Fibroblast of skin of scalp (primary cell): ENCODE results near the gene KRTAP4-1. TPM values are rescaled to one million over a fixed set of nuclear protein-coding genes. Genes with fewer than 3 reads are reported as not detected.
"Not testable (repeated sequence)": the region's sequence is repeated elsewhere in the genome, so short reads cannot be mapped to it uniquely, and the experiment has no call there.

Experiments used
- DNase-seq: peaks from one replicate; pipeline ENCODE4 v3.0.0-alpha.2; 2013
- polyA plus RNA-seq, 2 experiments: library from polyadenylated mRNA; unstranded; fragments of 120-200 nt; gene quantifications; one replicate each; pipeline ENCODE4 v1.2.1, GENCODE V29; 2013; ENCODE audit not compliant: insufficient read length in 2 of 2

The KRTAP4-1 gene
- not detected for polyA plus RNA-seq (2013, experiment 1 of 2; ENCODE audit: insufficient read length)
- polyA plus RNA-seq (2013, experiment 2 of 2; ENCODE audit: insufficient read length) = not detected

GRCh38 chr17:41184480-41184961, at the start of gene KRTAP4-1:
Gene KRTAP4-1, minus strand, starts transcription at chr17:41184911. Its CDS starts 57 bp downstream, at chr17:41184854.
- DNase-seq = no peak

- not testable (repeated sequence) for DNase-seq
Observed at GRCh38 chr17:41232399-41233105, 47.8 kb upstream of the KRTAP4-1 start, which contains the start of gene KRTAP9-3. Gene KRTAP9-3, plus strand, starts transcription at chr17:41232449. Its CDS starts 53 bp downstream, at chr17:41232502.

GRCh38 chr17:41231731-41232130, 47.0 kb upstream of the KRTAP4-1 start:
- DNase-seq = no peak

- DNase-seq = no peak
Observed at GRCh38 chr17:41230094-41230493, 45.4 kb upstream of the KRTAP4-1 start.

GRCh38 chr17:41226598-41227095, 41.9 kb upstream of the KRTAP4-1 start, which contains the start of gene KRTAP9-2:
Gene KRTAP9-2, plus strand, starts transcription at chr17:41226648. Its CDS starts 7 bp downstream, at chr17:41226655.
- DNase-seq = not testable (repeated sequence)

- no peak for DNase-seq
Observed at GRCh38 chr17:41226051-41226450, 41.3 kb upstream of the KRTAP4-1 start.

GRCh38 chr17:41223821-41224220, 39.1 kb upstream of the KRTAP4-1 start:
- DNase-seq = peak; percentile 41

- no peak for DNase-seq
Observed at GRCh38 chr17:41215681-41216080, 31.0 kb upstream of the KRTAP4-1 start.

GRCh38 chr17:41212524-41213169, 27.9 kb upstream of the KRTAP4-1 start:
- DNase-seq = no peak

GRCh38 chr17:41211845-41212466, 27.2 kb upstream of the KRTAP4-1 start:
- peak; percentile 18 for DNase-seq

GRCh38 chr17:41199421-41200078, 14.8 kb upstream of the KRTAP4-1 start:
- no peak for DNase-seq

- DNase-seq = no peak
Observed at GRCh38 chr17:41196068-41196467, 11.4 kb upstream of the KRTAP4-1 start.

GRCh38 chr17:41190328-41190727, 5.6 kb upstream of the KRTAP4-1 start:
- DNase-seq = no peak

- DNase-seq = not testable (repeated sequence)
Observed at GRCh38 chr17:41189837-41190318, 5.2 kb upstream of the KRTAP4-1 start, which contains the start of gene KRTAP9-1. Gene KRTAP9-1, plus strand, starts transcription at chr17:41189887. Its CDS starts 0 bp downstream, at chr17:41189887.

- DNase-seq = no peak
Observed at GRCh38 chr17:41186872-41187271, 2.2 kb upstream of the KRTAP4-1 start.

GRCh38 chr17:41185001-41185400, 290 bp upstream of the KRTAP4-1 start:
- DNase-seq = no peak

GRCh38 chr17:41178843-41179616, 5.7 kb downstream of the KRTAP4-1 start:
- peak; percentile 42 for DNase-seq

GRCh38 chr17:41178341-41178740, 6.4 kb downstream of the KRTAP4-1 start:
- DNase-seq = peak; percentile 15

GRCh38 chr17:41177727-41178271, 6.9 kb downstream of the KRTAP4-1 start, which contains the start of gene KRTAP4-2:
Gene KRTAP4-2, minus strand, starts transcription at chr17:41178221. Its CDS starts 57 bp downstream, at chr17:41178164.
- DNase-seq = no peak

GRCh38 chr17:41176744-41177387, 7.8 kb downstream of the KRTAP4-1 start:
- no peak for DNase-seq
